ENCODE results near the gene RYR1.

- TF ChIP-seq POLR2AphosphoS5 (IDR thresholded peaks at IDR 0.05) = no peak
- no peak for TF ChIP-seq POLR2A (IDR thresholded peaks at IDR 0.05)
- TF ChIP-seq CTCF (IDR thresholded peaks at IDR 0.05) = no peak
Measured at GRCh38 chr19:38583985-38584305, 150.5 kb downstream of the RYR1 start.

Measured in gastroesophageal sphincter (tissue), 3 donors.